ENCODE data around the gene CD151.

Gene CD151

GRCh38 chr11:843818-844692 lies 11.3 kb downstream of the CD151 start:
- no peak for DNase-seq

- DNase-seq, result no peak
Measured at GRCh38 chr11:844693-845644, 12.2 kb downstream of the CD151 start.

- DNase-seq, result no peak
Measured at GRCh38 chr11:845872-846495, 13.2 kb downstream of the CD151 start.

- DNase-seq, result no peak
Measured at GRCh38 chr11:846496-847098, 13.8 kb downstream of the CD151 start.

- DNase-seq, result no peak
Measured at GRCh38 chr11:847876-848275, 15.1 kb downstream of the CD151 start.

- no peak for DNase-seq
Measured at GRCh38 chr11:848380-848931, 15.7 kb downstream of the CD151 start.

GRCh38 chr11:849104-849824 lies 16.5 kb downstream of the CD151 start:
- DNase-seq, result no peak

- DNase-seq, result no peak
Measured at GRCh38 chr11:849951-850774, 17.4 kb downstream of the CD151 start.

GRCh38 chr11:850775-851763 lies 18.3 kb downstream of the CD151 start:
- DNase-seq, result no peak

- no peak for DNase-seq
Measured at GRCh38 chr11:852762-853161, 20.0 kb downstream of the CD151 start.

- no peak for DNase-seq
Measured at GRCh38 chr11:853682-854448, 21.1 kb downstream of the CD151 start.

- DNase-seq, result no peak
Measured at GRCh38 chr11:854601-855329, 22.0 kb downstream of the CD151 start.

- DNase-seq, result no peak
Measured at GRCh38 chr11:855330-855674, 22.6 kb downstream of the CD151 start.

- DNase-seq, result no peak
Measured at GRCh38 chr11:855796-856195, 23.0 kb downstream of the CD151 start.

- DNase-seq, result no peak
Measured at GRCh38 chr11:856397-856796, 23.6 kb downstream of the CD151 start.

GRCh38 chr11:858053-858761 lies 25.5 kb downstream of the CD151 start:
- DNase-seq, result no peak

- no peak for DNase-seq
Measured at GRCh38 chr11:858762-859339, 26.1 kb downstream of the CD151 start.
